ENCODE data around the gene YJU2.
A peak's percentile ranks its signal among the peaks of the same experiment; 100 is the strongest.
"Not testable (repeated sequence)": the region's sequence is repeated elsewhere in the genome, so short reads cannot be mapped to it uniquely, and the experiment has no call there.

YJU2 gene

GRCh38 chr19:4267101-4267900 is 20.4 kb downstream of the YJU2 start:
- FAIRE-seq = no peak
- peak; percentile 65 for DNase-seq (ENCODE audit: insufficient read length, low spot score)

GRCh38 chr19:4267901-4268815 is 21.3 kb downstream of the YJU2 start:
- DNase-seq (ENCODE audit: insufficient read length, low spot score) (no peak), FAIRE-seq (no peak)

DNA sequence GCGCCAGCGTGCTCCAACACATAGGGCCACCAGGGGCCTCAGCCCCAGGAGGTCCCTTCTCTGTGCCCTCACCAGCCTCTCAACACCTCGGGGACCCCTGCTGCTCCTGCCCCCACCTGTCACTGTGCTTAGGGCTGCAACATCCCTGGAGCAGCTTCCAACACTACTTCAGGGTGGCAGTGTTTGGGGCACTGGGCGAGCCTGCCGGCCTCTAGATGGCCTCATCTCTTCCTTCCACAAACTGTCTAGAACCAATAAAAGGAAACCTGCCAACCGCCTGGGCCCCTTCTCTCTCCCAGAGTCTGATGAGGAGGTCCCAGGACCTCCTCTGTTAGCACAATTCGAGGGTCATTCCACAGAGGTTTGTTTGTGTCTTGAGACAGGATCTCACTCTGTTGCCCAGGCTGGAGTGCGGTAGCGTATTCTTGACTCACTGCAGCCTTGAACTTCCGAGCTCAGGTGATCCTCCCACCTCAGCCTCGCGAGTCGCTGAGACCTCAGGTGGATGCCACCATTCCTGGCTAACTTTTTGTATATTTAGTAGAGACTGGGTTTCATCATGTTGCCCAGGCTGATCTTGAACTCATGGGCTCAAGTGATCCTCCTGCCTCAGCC is 22.0 kb downstream of the YJU2 start:
- no peak for FAIRE-seq

DNA sequence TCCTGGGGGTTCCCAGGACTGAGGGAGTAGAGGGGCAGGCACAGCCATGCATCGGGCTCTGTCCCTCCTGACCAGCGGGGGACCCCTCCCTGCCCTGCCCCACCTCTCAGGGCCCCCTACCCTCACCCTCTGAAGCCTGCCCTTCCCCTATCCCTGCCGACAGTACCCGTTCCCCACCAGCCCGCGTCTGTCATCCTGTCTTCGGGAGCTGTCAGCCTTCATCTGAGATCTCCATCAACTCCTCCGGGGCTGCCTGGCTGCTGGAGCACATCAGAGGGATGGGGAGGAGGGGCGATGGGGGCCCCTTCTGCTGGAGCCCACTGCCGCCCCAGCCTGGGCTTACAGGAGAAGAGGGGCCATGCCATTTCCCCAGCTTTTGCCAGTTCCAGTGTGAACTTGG is 26.0 kb downstream of the YJU2 start:
- no peak for DNase-seq (ENCODE audit: insufficient read length, low spot score)
- FAIRE-seq = no peak

More for the DNA sequence above, 22.0 kb downstream of the YJU2 start:
- no peak for DNase-seq (ENCODE audit: insufficient read length, low spot score)

GRCh38 chr19:4274321-4274686 is 27.4 kb downstream of the YJU2 start:
- DNase-seq (ENCODE audit: insufficient read length, low spot score); FAIRE-seq: not testable (repeated sequence)

GRCh38 chr19:4277191-4277696 is 30.4 kb downstream of the YJU2 start:
- DNase-seq (ENCODE audit: insufficient read length, low spot score) (no peak), FAIRE-seq (no peak)

- DNase-seq (ENCODE audit: insufficient read length, low spot score) (no peak), FAIRE-seq (no peak)
These were observed 31.1 kb downstream of the YJU2 start for GRCh38 chr19:4278010-4278409.

DNA sequence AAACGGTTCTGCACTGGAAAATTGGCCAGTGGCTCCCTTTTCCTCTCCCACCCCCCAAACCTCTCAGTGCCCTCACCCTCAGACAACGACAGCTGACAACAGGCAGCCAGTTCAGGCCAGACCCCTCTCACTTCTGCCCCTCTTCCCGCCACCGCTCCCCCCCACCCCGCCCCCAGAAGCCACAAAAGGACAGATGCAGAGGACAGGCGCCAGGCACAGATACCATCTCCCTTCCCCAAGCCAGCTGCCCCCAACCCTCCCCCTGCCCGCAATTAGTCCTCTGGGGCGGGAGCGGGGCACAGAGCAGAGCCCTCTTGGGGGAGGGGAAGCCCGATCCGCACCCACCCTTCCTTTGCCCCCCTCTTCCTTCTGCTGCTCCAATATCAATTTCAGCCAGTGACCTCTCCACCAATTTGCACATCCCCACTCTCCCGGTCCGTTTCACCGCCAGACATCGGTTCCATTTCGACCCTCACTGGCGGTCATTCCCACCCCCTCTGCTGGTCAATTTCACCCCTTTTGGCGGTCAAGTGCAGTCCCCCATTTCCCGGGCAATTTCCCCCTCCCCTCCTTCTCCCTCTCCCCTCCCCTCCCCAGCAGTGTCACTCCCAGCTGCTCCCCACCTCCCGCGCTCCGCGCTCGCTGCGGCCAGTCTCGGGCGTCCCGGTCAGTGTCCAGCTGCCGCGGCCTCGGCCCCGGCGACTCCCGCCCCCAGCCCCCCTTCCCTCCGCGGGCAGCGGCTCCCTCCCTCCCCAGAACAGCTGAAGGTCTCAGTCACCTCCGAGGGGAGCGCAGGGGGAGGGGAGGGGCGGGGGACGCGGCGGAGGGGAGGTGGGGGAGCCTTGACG is 31.8 kb downstream of the YJU2 start, which contains the start of gene SHD:
Gene SHD, plus strand, starts transcription at position 848 of the 848 bp plus-strand sequence. CDS start 798 bp downstream, outside the sequence.
- FAIRE-seq (no peak), DNase-seq (ENCODE audit: insufficient read length, low spot score) (no peak)

DNA sequence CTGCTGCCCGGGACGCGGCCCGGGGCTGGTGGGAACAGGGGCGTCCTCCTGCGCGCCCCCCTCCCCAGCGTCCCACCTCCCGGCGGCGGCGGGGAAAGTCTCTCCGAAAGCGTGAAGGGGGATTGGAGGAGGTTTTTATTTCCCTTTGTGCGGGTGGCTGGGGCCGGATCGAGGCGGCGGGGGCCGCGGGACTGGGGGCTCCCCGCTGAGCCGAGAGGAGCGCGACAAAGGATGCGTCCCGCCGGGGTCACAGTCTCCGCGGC is 32.3 kb downstream of the YJU2 start:
- no peak for DNase-seq (ENCODE audit: insufficient read length, low spot score)
- FAIRE-seq = no peak

DNA sequence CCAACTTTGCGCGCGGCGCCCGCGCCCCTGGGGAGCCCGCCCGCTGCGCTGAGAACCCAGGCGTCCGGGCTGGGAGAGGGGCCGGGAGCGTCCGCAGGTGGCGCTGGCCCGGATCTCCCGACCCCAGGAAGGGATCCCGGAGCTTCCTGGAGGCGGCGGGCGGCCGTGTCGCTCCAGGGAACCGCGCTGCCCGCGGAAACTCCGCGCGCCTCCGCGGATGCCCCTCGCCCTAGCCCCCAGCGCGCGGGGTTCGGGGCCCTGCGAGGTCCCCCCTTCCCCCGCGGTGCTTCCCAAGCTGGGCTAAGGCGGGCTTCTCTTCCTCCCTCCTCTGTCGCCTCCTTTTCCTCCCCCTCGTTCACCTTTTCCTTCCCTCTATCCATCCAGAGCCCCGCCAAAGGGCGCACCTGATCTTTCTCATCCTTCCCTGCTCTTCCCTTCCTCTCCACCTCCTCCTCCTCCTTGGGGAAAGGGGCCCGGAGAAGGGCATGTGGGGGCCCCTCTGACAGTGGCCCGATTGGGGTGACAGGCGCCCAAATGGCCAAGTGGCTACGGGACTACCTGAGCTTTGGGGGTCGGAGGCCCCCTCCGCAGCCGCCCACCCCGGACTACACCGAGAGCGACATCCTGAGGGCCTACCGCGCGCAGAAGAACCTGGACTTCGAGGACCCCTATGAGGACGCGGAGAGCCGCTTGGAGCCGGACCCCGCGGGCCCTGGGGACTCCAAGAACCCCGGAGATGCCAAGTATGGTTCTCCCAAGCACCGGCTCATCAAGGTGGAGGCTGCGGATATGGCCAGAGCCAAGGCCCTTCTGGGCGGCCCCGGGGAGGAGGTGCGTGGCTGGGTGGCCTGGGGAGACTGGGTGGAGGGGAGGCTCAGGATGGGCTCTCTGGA is 32.9 kb downstream of the YJU2 start:
- no peak for FAIRE-seq
- no peak for DNase-seq (ENCODE audit: insufficient read length, low spot score)

DNA sequence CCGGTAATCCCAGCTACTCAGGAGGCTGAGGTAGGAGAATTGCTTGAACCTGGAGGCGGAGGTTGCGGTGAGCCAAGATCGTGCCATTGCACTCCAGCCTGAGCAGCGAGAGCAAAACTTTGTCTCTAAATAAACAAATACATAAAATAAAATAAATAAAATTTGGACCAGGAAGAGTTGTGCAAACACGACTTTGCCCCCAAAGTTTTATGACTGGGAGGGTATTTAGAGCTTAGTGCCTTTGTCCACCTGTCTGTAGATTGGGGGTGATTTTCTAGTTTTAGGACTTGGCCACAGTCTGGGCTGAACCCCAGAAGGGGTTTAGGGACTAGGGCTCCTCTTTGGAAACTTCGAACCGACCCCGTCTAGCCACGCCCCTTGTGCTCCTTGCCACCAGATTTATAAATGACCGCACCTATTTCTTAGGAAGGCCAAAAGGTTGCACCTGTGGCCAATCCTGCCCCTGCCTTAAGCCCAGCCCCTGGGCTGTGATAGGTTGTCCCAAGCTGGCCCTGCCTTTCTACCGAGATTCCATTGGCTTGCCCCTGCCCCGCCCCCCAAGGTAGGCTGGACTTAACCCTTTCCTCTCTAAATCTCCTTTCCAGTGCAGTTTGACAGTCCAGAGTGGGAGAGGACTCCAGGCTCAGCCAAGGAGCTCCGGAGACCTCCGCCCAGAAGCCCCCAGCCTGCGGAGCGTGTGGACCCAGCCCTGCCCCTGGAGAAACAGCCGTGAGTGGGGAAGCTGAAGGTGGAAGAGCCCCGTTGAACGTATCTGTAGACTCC is 37.5 kb downstream of the YJU2 start:
- DNase-seq (ENCODE audit: insufficient read length, low spot score) = peak; percentile 54
- no peak for FAIRE-seq

GRCh38 chr19:4284974-4285373 is 38.1 kb downstream of the YJU2 start:
- no peak for FAIRE-seq
- no peak for DNase-seq (ENCODE audit: insufficient read length, low spot score)

GRCh38 chr19:4286141-4286540 is 39.3 kb downstream of the YJU2 start:
- not testable (repeated sequence) for FAIRE-seq; DNase-seq (ENCODE audit: insufficient read length, low spot score)

GRCh38 chr19:4288091-4288777 is 41.4 kb downstream of the YJU2 start:
- FAIRE-seq (no peak), DNase-seq (ENCODE audit: insufficient read length, low spot score) (no peak)

- FAIRE-seq (no peak), DNase-seq (ENCODE audit: insufficient read length, low spot score) (no peak)
These were observed 44.4 kb downstream of the YJU2 start for GRCh38 chr19:4291184-4291732.

DNA sequence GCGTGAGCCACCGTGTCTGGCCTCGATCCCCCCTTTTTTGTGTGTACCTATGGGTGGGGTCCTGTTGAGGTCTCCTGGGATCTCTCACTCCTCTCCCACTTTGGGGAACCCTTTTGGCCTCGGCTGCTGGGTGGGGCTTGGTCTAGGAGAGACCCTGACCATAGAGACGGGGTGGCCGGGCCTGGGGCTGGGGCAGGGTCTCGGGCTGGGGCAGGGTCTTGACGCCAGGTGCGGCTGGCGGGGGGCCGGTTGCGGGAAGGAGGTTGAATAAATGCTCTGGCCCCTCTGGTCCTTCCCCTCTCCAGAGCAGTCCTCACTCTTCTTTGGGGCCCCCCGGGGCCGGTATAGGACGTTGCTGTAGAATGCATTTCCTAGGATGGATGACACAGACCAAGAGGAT is 45.6 kb downstream of the YJU2 start:
- DNase-seq (ENCODE audit: insufficient read length, low spot score) (no peak), FAIRE-seq (no peak)

DNA sequence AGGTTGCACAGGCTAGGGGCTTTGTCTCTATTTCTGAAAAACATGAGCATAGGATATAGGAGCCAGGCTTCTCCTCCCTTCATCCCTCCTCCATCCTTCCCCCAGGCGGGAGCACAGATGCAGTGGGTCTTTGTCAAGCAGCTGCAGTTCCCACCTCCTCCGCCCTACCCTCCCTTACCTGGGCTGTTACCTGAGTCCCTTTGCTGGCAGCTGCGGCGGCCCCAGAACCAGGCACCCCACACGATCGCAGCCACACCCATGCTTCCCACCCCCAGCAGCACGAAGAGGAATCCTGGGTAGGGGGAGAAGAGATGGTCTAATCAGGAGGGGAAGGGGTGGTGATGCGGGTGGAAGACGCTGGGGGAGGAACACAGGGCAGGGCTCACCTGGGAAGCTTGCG is 47.5 kb downstream of the YJU2 start:
- FAIRE-seq (no peak), DNase-seq (ENCODE audit: insufficient read length, low spot score) (no peak)
